Measurements from ENCODE around the gene TNFAIP8. TPM values are rescaled to one million over a fixed set of nuclear protein-coding genes. Genes with fewer than 3 reads are reported as not detected.
A peak's percentile ranks its signal among the peaks of the same experiment; 100 is the strongest.

The TNFAIP8 gene
- total and polyA plus RNA-seq, 2 of the 13 experiments (the other 11 are each of a cell fraction or from before 2014, with no cell fraction given): 6.4 to 11.2 TPM

DNA sequence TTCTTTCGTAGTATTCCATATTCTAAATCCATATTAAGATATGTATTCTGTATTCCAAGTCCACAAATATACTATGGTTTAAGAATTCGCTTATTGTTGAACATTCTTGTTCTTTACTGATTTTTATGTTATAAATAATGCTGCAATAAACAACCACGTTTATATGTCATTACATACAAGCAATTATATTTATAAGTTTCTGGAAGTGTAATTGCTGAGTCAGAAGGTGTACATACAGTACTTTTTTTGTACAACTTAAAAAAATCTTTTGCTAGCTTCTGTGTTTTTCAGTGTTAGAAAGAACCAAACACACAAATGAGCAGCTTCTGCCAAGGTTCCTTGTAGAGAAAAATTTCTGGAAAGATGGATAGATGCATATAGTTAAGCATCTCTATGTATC, 48.6 kb upstream of the TNFAIP8 start:
- FAIRE-seq (no peak), ATAC-seq (no peak), DNase-seq (ENCODE audit: low spot score) (no peak)
- no peak overlapping the region for H2AFZ ChIP-seq (ENCODE audit: low read length)
- in situ Hi-C loops (cut with HindIII; ENCODE audit: extremely low pct_ligation_motif_present, low pct_unique_long_range_greater_than_20kb) (no loop called here), intact Hi-C loops (cut with micrococcal nuclease; ENCODE audit: unreplicated experiment) (no loop called here)
- TF ChIP-seq, protein P1, sequence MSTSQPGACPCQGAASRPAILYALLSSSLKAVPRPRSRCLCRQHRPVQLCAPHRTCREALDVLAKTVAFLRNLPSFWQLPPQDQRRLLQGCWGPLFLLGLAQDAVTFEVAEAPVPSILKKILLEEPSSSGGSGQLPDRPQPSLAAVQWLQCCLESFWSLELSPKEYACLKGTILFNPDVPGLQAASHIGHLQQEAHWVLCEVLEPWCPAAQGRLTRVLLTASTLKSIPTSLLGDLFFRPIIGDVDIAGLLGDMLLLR (CRISPR knock-in tag; IDR thresholded peaks at IDR 0.05): no peak
- peak in 1 of 2 experiments; percentile 40; a peak in 2 of 4 replicates for TF ChIP-seq MAFK (conservative IDR thresholded peaks at IDR 0.05 in 1 of 2, IDR thresholded peaks at IDR 0.05 in 1 of 2; ENCODE audit: low read length in 2 of 2)
- TF ChIP-seq MAFF (IDR thresholded peaks at IDR 0.05; ENCODE audit: low read depth, low read length): 0 out of 2 replicates have a peak, but pooled peaks have one; percentile 25
- H3K79me2 ChIP-seq (ENCODE audit: insufficient read depth, low read length): peaks cover 2% of the 10 kb centered on the region
- BruUV-seq (replicated peaks): no TSS peak
- WGBS (ENCODE audit: low lambda C conversion rate): 95% methylated on average over 3 of the region's 3 CpGs
- no peaks in the 10 kb centered on the region for H3K9me3 ChIP-seq (ENCODE audit: low read length)
- no peaks in the 10 kb centered on the region for H3K27me3 ChIP-seq (ENCODE audit: control insufficient read depth in 1 of 2, insufficient read depth in 2 of 2, low read length in 2 of 2)
- no peak overlapping the region for H3K4me2 ChIP-seq (ENCODE audit: low read depth, low read length)
- H3K4me1 ChIP-seq (ENCODE audit: insufficient read depth, low read length): peaks cover 48% of the 10 kb centered on the region
- no peak overlapping the region for H3K9ac ChIP-seq (ENCODE audit: insufficient read depth, low read depth, low read length)
- H3K4me3 ChIP-seq (replicated peaks in 1 of 3; ENCODE audit: insufficient read depth in 1 of 3, low read depth in 2 of 3, low read length in 3 of 3): no peak overlapping the region
- H4K20me1 ChIP-seq (ENCODE audit: insufficient read depth, low read length): no peaks in the 10 kb centered on the region
- CTCF ChIA-PET (ENCODE audit: low intra/inter-chr PET ratio, low total read pairs): no interaction called here
- no peaks in the 10 kb centered on the region for H3K36me3 ChIP-seq (replicated peaks in 1 of 2; ENCODE audit: control insufficient read depth in 1 of 2, insufficient read depth in 2 of 2, low read length in 2 of 2)
- H3K27ac ChIP-seq (ENCODE audit: extremely low read length, insufficient read depth, low read length): no peak overlapping the region
- POLR2A ChIA-PET: no interaction called here

DNA sequence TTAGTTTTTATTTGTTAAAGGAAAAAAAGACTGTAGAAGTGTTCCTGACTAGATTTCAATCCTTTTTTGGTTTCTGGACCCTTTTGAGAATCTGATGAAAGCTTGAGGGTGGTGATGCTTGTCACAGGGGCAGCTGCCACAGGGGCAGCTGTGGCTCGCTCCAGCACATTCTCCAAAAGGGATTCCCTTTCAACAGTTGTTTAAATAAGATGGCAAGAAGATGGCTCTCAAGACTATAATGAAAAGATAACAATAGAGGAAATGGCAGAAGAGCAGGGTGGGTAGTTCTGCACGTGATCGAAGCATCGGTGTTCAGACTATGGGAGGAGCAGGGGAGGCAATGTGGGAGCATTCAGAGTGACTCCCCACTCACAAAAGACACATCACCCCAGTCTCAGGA, 46.5 kb upstream of the TNFAIP8 start:
- CTCF ChIA-PET (ENCODE audit: low intra/inter-chr PET ratio, low total read pairs): no interaction called here
- no peak for ATAC-seq
- in situ Hi-C loops (cut with HindIII; ENCODE audit: extremely low pct_ligation_motif_present, low pct_unique_long_range_greater_than_20kb): no loop called here
- no peaks in the 10 kb centered on the region for H3K36me3 ChIP-seq (replicated peaks in 1 of 2; ENCODE audit: control insufficient read depth in 1 of 2, insufficient read depth in 2 of 2, low read length in 2 of 2)
- H3K27me3 ChIP-seq (ENCODE audit: control insufficient read depth in 1 of 2, insufficient read depth in 2 of 2, low read length in 2 of 2): no peaks in the 10 kb centered on the region
- no TSS peak for BruUV-seq (replicated peaks)
- TF ChIP-seq ZNF780A (CRISPR knock-in tag; IDR thresholded peaks at IDR 0.05): no peak
- TF ChIP-seq, protein P2, sequence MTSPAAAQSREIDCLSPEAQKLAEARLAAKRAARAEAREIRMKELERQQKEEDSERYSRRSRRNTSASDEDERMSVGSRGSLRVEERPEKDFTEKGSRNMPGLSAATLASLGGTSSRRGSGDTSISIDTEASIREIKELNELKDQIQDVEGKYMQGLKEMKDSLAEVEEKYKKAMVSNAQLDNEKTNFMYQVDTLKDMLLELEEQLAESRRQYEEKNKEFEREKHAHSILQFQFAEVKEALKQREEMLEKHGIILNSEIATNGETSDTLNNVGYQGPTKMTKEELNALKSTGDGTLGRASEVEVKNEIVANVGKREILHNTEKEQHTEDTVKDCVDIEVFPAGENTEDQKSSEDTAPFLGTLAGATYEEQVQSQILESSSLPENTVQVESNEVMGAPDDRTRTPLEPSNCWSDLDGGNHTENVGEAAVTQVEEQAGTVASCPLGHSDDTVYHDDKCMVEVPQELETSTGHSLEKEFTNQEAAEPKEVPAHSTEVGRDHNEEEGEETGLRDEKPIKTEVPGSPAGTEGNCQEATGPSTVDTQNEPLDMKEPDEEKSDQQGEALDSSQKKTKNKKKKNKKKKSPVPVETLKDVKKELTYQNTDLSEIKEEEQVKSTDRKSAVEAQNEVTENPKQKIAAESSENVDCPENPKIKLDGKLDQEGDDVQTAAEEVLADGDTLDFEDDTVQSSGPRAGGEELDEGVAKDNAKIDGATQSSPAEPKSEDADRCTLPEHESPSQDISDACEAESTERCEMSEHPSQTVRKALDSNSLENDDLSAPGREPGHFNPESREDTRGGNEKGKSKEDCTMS (CRISPR knock-in tag; conservative IDR thresholded peaks at IDR 0.05): no peak
- no peak for TF ChIP-seq ZBTB20 (CRISPR knock-in tag; IDR thresholded peaks at IDR 0.05; ENCODE audit: borderline replicate concordance, low read depth)
- TF ChIP-seq SAFB2 (CRISPR knock-in tag; IDR thresholded peaks at IDR 0.05; ENCODE audit: borderline replicate concordance, low read depth): no peak
- TF ChIP-seq SNAI1 (CRISPR knock-in tag; IDR thresholded peaks at IDR 0.05; ENCODE audit: borderline replicate concordance): no peak
- TF ChIP-seq ZNF10 (CRISPR knock-in tag; IDR thresholded peaks at IDR 0.05; ENCODE audit: borderline replicate concordance, low read depth): no peak
- TF ChIP-seq GFI1 (CRISPR knock-in tag; IDR thresholded peaks at IDR 0.05; ENCODE audit: borderline replicate concordance): no peak
- no peak for TF ChIP-seq ZNF460 (CRISPR knock-in tag; IDR thresholded peaks at IDR 0.05; ENCODE audit: borderline replicate concordance)
- TF ChIP-seq NFKBIZ (CRISPR knock-in tag; IDR thresholded peaks at IDR 0.05): no peak
- no peak for TF ChIP-seq ZNF672 (CRISPR knock-in tag; IDR thresholded peaks at IDR 0.05)
- TF ChIP-seq MEIS1 (CRISPR knock-in tag; IDR thresholded peaks at IDR 0.05; ENCODE audit: borderline replicate concordance): no peak
- TF ChIP-seq RBFOX2 (IDR thresholded peaks at IDR 0.05; ENCODE audit: low read depth, low read length): no peak
- TF ChIP-seq NFYB (CRISPR knock-in tag; IDR thresholded peaks at IDR 0.05): no peak
- no peak for TF ChIP-seq ZNF75D (CRISPR knock-in tag; IDR thresholded peaks at IDR 0.05; ENCODE audit: borderline replicate concordance)
- no peak overlapping the region for H3K4me2 ChIP-seq (ENCODE audit: low read depth, low read length)
- no peak overlapping the region for H3K4me3 ChIP-seq (replicated peaks in 1 of 3; ENCODE audit: insufficient read depth in 1 of 3, low read depth in 2 of 3, low read length in 3 of 3)
- DNase-seq (ENCODE audit: low spot score): no peak
- peaks cover 27% of the 10 kb centered on the region for H3K4me1 ChIP-seq (ENCODE audit: insufficient read depth, low read length)
- 96% methylated on average over 4 of the region's 4 CpGs for WGBS (ENCODE audit: low lambda C conversion rate)
- no peak overlapping the region for H3K27ac ChIP-seq (ENCODE audit: extremely low read length, insufficient read depth, low read length)
- H2AFZ ChIP-seq (ENCODE audit: low read length): no peak overlapping the region
- peaks cover 2% of the 10 kb centered on the region for H3K79me2 ChIP-seq (ENCODE audit: insufficient read depth, low read length)
- no peaks in the 10 kb centered on the region for H4K20me1 ChIP-seq (ENCODE audit: insufficient read depth, low read length)
- no peak for FAIRE-seq
- H3K9ac ChIP-seq (ENCODE audit: insufficient read depth, low read depth, low read length): no peak overlapping the region
- intact Hi-C loops (cut with micrococcal nuclease; ENCODE audit: unreplicated experiment): no loop called here
- no peaks in the 10 kb centered on the region for H3K9me3 ChIP-seq (ENCODE audit: low read length)
- POLR2A ChIA-PET: no interaction called here

All from HepG2 (cell line).